Measurements from ENCODE around the gene C11orf68. TPM values are rescaled to one million over a fixed set of nuclear protein-coding genes. Genes with fewer than 3 reads are reported as not detected.

The C11orf68 gene
- total RNA-seq, 4 donors from 2014 or later = 21.2 to 32.8 (median 26.5) TPM

GRCh38 chr11:65870706-65871681, 47.9 kb downstream of the C11orf68 start:
- no peak for DNase-seq (ENCODE audit: low spot score in 2 of 2)
- no peak overlapping the region for H3K4me3 ChIP-seq (ENCODE audit: low read depth, poor library complexity, severe bottlenecking)
- 76 to 77% methylated on average over 21 to 24 of the region's 24 CpGs for WGBS, 2 donors

GRCh38 chr11:65870307-65870658, 48.6 kb downstream of the C11orf68 start:
- H3K4me3 ChIP-seq (ENCODE audit: low read depth, poor library complexity, severe bottlenecking) = no peak overlapping the region
- TF ChIP-seq POLR2A (IDR thresholded peaks at IDR 0.05) (no peak), CTCF (IDR thresholded peaks at IDR 0.05) (no peak)
- 77 to 82% methylated on average over 10 to 11 of the region's 11 CpGs for WGBS, 2 donors
- DNase-seq (ENCODE audit: low spot score in 2 of 2) = no peak
- intact Hi-C loops (cut with DNase I; ENCODE audit: low total_unique reads) = no loop called here

More at GRCh38 chr11:65870706-65871681, 47.9 kb downstream of the C11orf68 start:
- TF ChIP-seq CTCF (IDR thresholded peaks at IDR 0.05) (no peak), POLR2A (IDR thresholded peaks at IDR 0.05) (no peak)
- intact Hi-C loops (cut with DNase I; ENCODE audit: low total_unique reads) = no loop called here

GRCh38 chr11:65869643-65870306, 49.1 kb downstream of the C11orf68 start:
- TF ChIP-seq POLR2A (IDR thresholded peaks at IDR 0.05) (no peak), CTCF (IDR thresholded peaks at IDR 0.05) (no peak)
- no peak overlapping the region for H3K4me3 ChIP-seq (ENCODE audit: low read depth, poor library complexity, severe bottlenecking)
- 75 to 78% methylated on average over 23 to 24 of the region's 24 CpGs for WGBS, 2 donors
- intact Hi-C loops (cut with DNase I; ENCODE audit: low total_unique reads) = no loop called here
- DNase-seq (ENCODE audit: low spot score in 2 of 2) = no peak

- TF ChIP-seq POLR2A (IDR thresholded peaks at IDR 0.05) (no peak), CTCF (IDR thresholded peaks at IDR 0.05) (no peak)
- intact Hi-C loops (cut with DNase I; ENCODE audit: low total_unique reads) = no loop called here
- 87 to 93% methylated on average over 3 of the region's 3 CpGs for WGBS, 2 donors
Measured at GRCh38 chr11:65868907-65869306, 50.0 kb downstream of the C11orf68 start.

GRCh38 chr11:65868076-65868667, 50.7 kb downstream of the C11orf68 start:
- no peak for TF ChIP-seq CTCF (IDR thresholded peaks at IDR 0.05)
- no peak for TF ChIP-seq POLR2A (IDR thresholded peaks at IDR 0.05)
- WGBS, 2 donors = 84 to 89% methylated on average over 11 to 19 of the region's 19 CpGs
- intact Hi-C loops (cut with DNase I; ENCODE audit: low total_unique reads) = no loop called here
- DNase-seq (ENCODE audit: low spot score in 2 of 2) = no peak
- H3K4me3 ChIP-seq (ENCODE audit: low read depth, poor library complexity, severe bottlenecking) = no peak overlapping the region

More at GRCh38 chr11:65868907-65869306, 50.0 kb downstream of the C11orf68 start:
- no peak overlapping the region for H3K4me3 ChIP-seq (ENCODE audit: low read depth, poor library complexity, severe bottlenecking)
- DNase-seq (ENCODE audit: low spot score in 2 of 2) = no peak
